Keratinocyte (primary cell): ENCODE results near the gene N4BP2L1. TPM values are rescaled to one million over a fixed set of nuclear protein-coding genes. Genes with fewer than 3 reads are reported as not detected.

Experiments used
- DNase-seq: peaks from one replicate; pipeline ENCODE4 v3.0.0-alpha.2; 2011; ENCODE audit warnings: low read depth, missing footprints, low spot score
- FAIRE-seq: peaks from 2 replicates; lab custom pipeline; 2011; peaks lifted over from hg19 to GRCh38; lab: Jason Lieb, UNC
- H2AFZ ChIP-seq: 2 replicates; pipeline ENCODE4 v1.6.0; 2012; ENCODE audit warnings: low read length, control low read depth, inconsistent platforms; ENCODE audit not compliant: control insufficient read depth
- H3K27ac ChIP-seq: 2 replicates; pipeline ENCODE4 v1.5.1; 2011; ENCODE audit warnings: low read length; ENCODE audit not compliant: control insufficient read depth, insufficient read depth
- H3K27me3 ChIP-seq: 3 replicates; pipeline ENCODE4 v1.6.0; 2011; ENCODE audit warnings: low read length; ENCODE audit not compliant: control insufficient read depth, insufficient read depth; ENCODE audit errors: extremely low read depth
- H3K36me3 ChIP-seq, 2 experiments: 2 replicates in 1 of 2; 3 replicates in 1 of 2; pipeline ENCODE4 v1.5.1; 2011; ENCODE audit warnings: low read length in 2 of 2, mild to moderate bottlenecking in 1 of 2; ENCODE audit not compliant: control insufficient read depth in 2 of 2, insufficient read depth in 2 of 2; ENCODE audit errors: extremely low read depth in 1 of 2
- H3K4me1 ChIP-seq: 3 replicates; pipeline ENCODE4 v1.5.1; 2011; ENCODE audit warnings: low read length; ENCODE audit not compliant: control insufficient read depth, insufficient read depth; ENCODE audit errors: extremely low read depth
- H3K4me2 ChIP-seq: 3 replicates; pipeline ENCODE4 v1.6.0; 2011; ENCODE audit warnings: low read depth, low read length; ENCODE audit not compliant: control insufficient read depth, insufficient read depth; ENCODE audit errors: extremely low read depth
- H3K4me3 ChIP-seq, 3 experiments: fragments of 200-600 bp in 1 of 3; sonication (generic) in 1 of 3; 2 replicates in 2 of 3; 3 replicates in 1 of 3; pipeline ENCODE4 v1.5.1; 2011 to 2016; ENCODE audit warnings: low read length in 3 of 3, mild to moderate bottlenecking in 3 of 3, control low read depth in 2 of 3, inconsistent platforms in 1 of 3, low read depth in 1 of 3, mixed read lengths in 1 of 3, mixed run types in 1 of 3, moderate library complexity in 1 of 3; ENCODE audit not compliant: control insufficient read depth in 2 of 3, insufficient read depth in 2 of 3; ENCODE audit errors: extremely low read depth in 1 of 3
- H3K79me2 ChIP-seq: 2 replicates; pipeline ENCODE4 v1.6.0; 2012; ENCODE audit warnings: low read length; ENCODE audit not compliant: control insufficient read depth, insufficient read depth
- H3K9ac ChIP-seq: 3 replicates; pipeline ENCODE4 v1.6.0; 2011; ENCODE audit warnings: low read length; ENCODE audit not compliant: control insufficient read depth, insufficient read depth; ENCODE audit errors: extremely low read depth
- H3K9me1 ChIP-seq: 3 replicates; pipeline ENCODE4 v1.6.0; 2011; ENCODE audit warnings: low read length; ENCODE audit not compliant: control insufficient read depth, insufficient read depth; ENCODE audit errors: extremely low read depth
- H3K9me3 ChIP-seq: 2 replicates; pipeline ENCODE4 v1.5.1; 2012; ENCODE audit warnings: low read depth, low read length; ENCODE audit not compliant: control insufficient read depth
- H4K20me1 ChIP-seq: 3 replicates; pipeline ENCODE4 v1.6.0; 2011; ENCODE audit warnings: low read length; ENCODE audit not compliant: control insufficient read depth, insufficient read depth; ENCODE audit errors: extremely low read depth
- EZH2 ChIP-seq: IDR thresholded peaks from one replicate; pipeline ENCODE4 v1.6.1; 2012; ENCODE audit warnings: inconsistent platforms, mild to moderate bottlenecking, low read length, moderate library complexity
- dilution Hi-C: fragments of 300-500 bp; cut with MboI; formaldehyde crosslinking; loops from one replicate; pipeline ENCODE4 v1.7.0; 2020; ENCODE audit warnings: low sequenced_read_pairs; ENCODE audit not compliant: extremely low pct_ligation_motif_present
- polyA plus RNA-seq, 5 experiments: library from polyadenylated mRNA; depleted of rRNA in 3 of 5; stranded (reverse) in 3 of 5; stranded (forward) in 1 of 5; unstranded in 1 of 5; fragments of >200 nt; gene quantifications; 1 replicate in 1 of 5; 2 replicates in 3 of 5; 3 replicates in 1 of 5; pipeline versions ENCODE4 v1.2.1 to v1.2.3, GENCODE V29; 2011 to 2012; ENCODE audit warnings: missing spikeins in 2 of 5, low read depth in 1 of 5, low replicate concordance in 1 of 5
- TF ChIP-seq, protein P1 (sequence below), 3 experiments: IDR thresholded peaks in 1 of 3; conservative IDR thresholded peaks in 1 of 3; optimal IDR thresholded peaks in 1 of 3; 2 replicates in 2 of 3; 3 replicates in 1 of 3; pipeline versions ENCODE3 to v1.5.1; 2011; ENCODE audit warnings: low read length in 3 of 3, mild to moderate bottlenecking in 3 of 3, moderate library complexity in 2 of 3, control low read depth in 1 of 3, inconsistent platforms in 1 of 3; ENCODE audit not compliant: insufficient read depth in 2 of 3; ENCODE audit errors: extremely low read depth in 1 of 3

N4BP2L1 gene
- polyA plus RNA-seq, 1 donor (not counting 4 experiments of a cell fraction or from before 2014, with no cell fraction given) = 1.3 TPM

- H3K4me1 ChIP-seq = no peaks in the 10 kb centered on the region
- H3K27me3 ChIP-seq = no peaks in the 10 kb centered on the region
- H3K4me2 ChIP-seq = no peak overlapping the region
- DNase-seq (no peak), FAIRE-seq (no peak)
- no peak overlapping the region for H2AFZ ChIP-seq
- H3K9ac ChIP-seq = no peak overlapping the region
- H3K36me3 ChIP-seq = peaks cover 0 to 4% of the 10 kb centered on the region in 2 experiments
- H3K9me3 ChIP-seq = no peaks in the 10 kb centered on the region
- no peak for TF ChIP-seq EZH2
- TF ChIP-seq, protein P1, sequence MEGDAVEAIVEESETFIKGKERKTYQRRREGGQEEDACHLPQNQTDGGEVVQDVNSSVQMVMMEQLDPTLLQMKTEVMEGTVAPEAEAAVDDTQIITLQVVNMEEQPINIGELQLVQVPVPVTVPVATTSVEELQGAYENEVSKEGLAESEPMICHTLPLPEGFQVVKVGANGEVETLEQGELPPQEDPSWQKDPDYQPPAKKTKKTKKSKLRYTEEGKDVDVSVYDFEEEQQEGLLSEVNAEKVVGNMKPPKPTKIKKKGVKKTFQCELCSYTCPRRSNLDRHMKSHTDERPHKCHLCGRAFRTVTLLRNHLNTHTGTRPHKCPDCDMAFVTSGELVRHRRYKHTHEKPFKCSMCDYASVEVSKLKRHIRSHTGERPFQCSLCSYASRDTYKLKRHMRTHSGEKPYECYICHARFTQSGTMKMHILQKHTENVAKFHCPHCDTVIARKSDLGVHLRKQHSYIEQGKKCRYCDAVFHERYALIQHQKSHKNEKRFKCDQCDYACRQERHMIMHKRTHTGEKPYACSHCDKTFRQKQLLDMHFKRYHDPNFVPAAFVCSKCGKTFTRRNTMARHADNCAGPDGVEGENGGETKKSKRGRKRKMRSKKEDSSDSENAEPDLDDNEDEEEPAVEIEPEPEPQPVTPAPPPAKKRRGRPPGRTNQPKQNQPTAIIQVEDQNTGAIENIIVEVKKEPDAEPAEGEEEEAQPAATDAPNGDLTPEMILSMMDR (optimal IDR thresholded peaks at IDR 0.05 in 1 of 3, IDR thresholded peaks at IDR 0.05 in 1 of 3, conservative IDR thresholded peaks at IDR 0.05 in 1 of 3; ENCODE audit: extremely low read depth in 1 of 3, insufficient read depth in 2 of 3, low read length in 3 of 3) = no peak
- H3K9me1 ChIP-seq = no peaks in the 10 kb centered on the region
- no peak overlapping the region for H3K27ac ChIP-seq
- H3K79me2 ChIP-seq = no peaks in the 10 kb centered on the region
- H4K20me1 ChIP-seq = no peaks in the 10 kb centered on the region
- dilution Hi-C loops = no loop called here
- no peak overlapping the region for H3K4me3 ChIP-seq
Observed at GRCh38 chr13:32454886-32455593, 27.1 kb upstream of the N4BP2L1 start.

DNA sequence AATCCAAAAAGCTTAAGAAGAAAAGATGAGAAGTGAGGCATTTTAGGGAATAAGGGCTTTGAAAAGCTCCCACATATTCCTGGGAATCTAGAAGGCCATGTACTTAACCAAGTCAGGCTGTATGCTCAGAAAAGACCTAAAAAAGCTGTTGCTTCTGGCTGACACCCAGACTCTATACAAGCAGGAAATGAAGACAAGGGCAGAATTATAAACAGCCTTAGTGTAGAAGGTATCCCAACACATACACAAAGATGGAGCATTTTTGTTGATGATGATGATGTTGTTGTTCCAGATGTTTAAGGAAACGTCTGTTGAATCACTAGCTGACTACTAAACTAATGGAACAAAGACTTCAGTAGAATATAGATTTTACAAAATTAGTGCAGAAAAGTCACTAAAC, 26.1 kb upstream of the N4BP2L1 start:
- H3K4me2 ChIP-seq = no peak overlapping the region
- H3K4me3 ChIP-seq = no peak overlapping the region
- H2AFZ ChIP-seq = no peak overlapping the region
- no peak overlapping the region for H3K27ac ChIP-seq
- no peaks in the 10 kb centered on the region for H3K79me2 ChIP-seq
- H3K9me3 ChIP-seq = no peaks in the 10 kb centered on the region
- peaks cover 0 to 4% of the 10 kb centered on the region in 2 experiments for H3K36me3 ChIP-seq
- no peaks in the 10 kb centered on the region for H3K4me1 ChIP-seq
- no peaks in the 10 kb centered on the region for H3K9me1 ChIP-seq
- no peaks in the 10 kb centered on the region for H3K27me3 ChIP-seq
- DNase-seq (no peak), FAIRE-seq (no peak)
- H4K20me1 ChIP-seq = no peaks in the 10 kb centered on the region
- dilution Hi-C loops = no loop called here
- H3K9ac ChIP-seq = no peak overlapping the region
- TF ChIP-seq EZH2 = no peak
- TF ChIP-seq, protein P1 (optimal IDR thresholded peaks at IDR 0.05 in 1 of 3, IDR thresholded peaks at IDR 0.05 in 1 of 3, conservative IDR thresholded peaks at IDR 0.05 in 1 of 3; ENCODE audit: extremely low read depth in 1 of 3, insufficient read depth in 2 of 3, low read length in 3 of 3) = no peak
